Astrocyte of the hippocampus (primary cell): Measurements from ENCODE around the gene C11orf21.
"Not testable (repeated sequence)": the region's sequence is repeated elsewhere in the genome, so short reads cannot be mapped to it uniquely, and the experiment has no call there.

Experiments used
- DNase-seq: peaks from one replicate; pipeline ENCODE4 v3.0.0; 2011; ENCODE audit warnings: low read depth, low spot score

Gene C11orf21

DNA sequence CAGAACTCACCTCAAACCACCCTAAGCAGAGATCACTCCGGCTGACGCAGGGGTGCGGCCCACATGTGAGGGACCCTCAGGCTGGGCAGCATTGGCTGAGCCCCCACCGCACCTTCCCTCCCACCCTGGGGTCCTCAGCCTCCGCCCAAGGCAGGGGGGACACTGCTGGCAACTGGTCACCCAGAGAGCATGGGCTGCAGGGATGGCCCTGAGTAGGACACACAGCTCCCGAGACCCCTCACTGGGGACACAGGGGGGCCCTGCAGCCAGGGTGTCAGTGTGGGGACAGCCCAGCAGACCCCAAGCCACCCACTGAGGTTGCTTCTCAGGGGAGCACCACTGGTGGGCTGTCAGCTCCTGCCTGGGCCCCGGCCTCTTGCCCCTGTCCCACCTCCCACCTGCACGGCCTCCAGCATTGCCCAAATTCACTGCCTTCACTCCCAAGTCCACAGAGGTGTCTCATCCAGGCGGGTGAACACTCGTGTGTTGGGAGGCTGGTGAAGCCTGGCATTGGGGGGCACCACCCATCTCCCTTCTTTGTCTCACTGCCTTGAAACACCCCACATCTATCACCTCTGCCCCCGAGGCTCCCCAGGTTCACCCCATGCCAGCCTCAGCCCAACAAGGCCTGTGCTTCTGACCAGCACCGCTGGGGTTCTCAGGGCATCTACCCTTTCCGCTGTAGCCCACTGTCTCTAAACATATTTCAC, 4.7 kb downstream of the C11orf21 start:
- DNase-seq = no peak

DNA sequence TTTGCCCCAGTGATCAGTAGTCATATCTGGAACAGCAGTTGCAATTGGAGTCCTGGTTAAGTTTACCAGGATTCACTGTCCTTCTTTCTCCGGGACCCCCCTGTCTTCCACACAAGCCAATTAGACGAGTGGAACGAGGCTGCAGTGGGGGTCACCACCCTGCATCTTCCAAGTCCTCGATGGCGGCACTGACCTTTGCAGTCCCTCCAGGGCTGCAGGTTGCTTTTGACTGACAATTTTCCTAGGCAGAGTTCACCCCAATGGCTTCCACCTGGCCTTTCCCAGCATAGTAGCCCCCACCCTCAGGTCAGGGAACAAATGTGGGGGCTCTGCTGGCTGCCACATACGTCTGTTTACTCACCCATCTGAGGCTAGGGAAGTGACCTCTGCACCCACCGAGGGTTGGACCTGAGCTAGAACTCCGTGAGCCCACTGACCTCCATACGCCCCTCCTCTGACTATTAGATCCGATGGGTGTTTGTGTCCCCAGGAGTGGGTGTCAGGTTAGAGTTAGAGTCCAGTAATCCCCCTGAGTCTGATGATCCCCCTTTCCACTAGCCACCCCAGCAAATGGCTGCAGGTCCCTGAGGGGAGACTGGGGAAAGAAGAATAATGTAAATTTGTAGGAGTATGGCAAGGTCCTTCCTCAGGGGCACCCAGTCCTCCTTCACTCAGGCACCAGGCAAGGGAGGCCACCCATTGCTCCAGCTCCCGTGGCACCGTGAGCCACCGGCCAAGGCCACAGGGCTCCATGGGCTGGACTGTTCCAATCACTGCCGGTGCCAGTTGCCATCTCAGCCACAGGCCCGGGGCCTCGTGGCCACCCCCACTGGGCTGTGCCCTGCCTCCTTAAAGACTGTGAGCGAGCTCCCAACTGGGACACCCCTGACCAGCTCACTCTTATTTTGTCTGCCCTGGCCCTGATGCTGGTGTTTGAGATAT, 5.5 kb downstream of the C11orf21 start:
- no peak for DNase-seq

DNA sequence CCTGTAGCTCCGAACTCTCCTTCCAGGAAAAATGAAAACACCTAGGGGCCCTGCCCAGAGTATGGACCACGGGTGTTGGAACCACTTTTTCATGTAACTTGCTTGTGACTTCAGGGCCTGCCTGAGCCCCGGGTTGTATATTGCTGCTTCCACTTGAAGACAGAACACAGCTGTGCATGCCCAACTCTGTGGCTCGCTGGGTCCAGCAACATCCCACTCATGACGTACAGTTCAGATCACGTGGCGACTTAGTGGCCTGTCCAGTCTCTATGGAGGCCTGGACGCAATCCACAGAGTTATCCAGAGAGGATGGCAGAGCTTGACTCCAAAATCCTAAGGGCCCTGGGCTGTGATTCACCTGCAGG, 6.8 kb downstream of the C11orf21 start:
- DNase-seq = no peak

DNA sequence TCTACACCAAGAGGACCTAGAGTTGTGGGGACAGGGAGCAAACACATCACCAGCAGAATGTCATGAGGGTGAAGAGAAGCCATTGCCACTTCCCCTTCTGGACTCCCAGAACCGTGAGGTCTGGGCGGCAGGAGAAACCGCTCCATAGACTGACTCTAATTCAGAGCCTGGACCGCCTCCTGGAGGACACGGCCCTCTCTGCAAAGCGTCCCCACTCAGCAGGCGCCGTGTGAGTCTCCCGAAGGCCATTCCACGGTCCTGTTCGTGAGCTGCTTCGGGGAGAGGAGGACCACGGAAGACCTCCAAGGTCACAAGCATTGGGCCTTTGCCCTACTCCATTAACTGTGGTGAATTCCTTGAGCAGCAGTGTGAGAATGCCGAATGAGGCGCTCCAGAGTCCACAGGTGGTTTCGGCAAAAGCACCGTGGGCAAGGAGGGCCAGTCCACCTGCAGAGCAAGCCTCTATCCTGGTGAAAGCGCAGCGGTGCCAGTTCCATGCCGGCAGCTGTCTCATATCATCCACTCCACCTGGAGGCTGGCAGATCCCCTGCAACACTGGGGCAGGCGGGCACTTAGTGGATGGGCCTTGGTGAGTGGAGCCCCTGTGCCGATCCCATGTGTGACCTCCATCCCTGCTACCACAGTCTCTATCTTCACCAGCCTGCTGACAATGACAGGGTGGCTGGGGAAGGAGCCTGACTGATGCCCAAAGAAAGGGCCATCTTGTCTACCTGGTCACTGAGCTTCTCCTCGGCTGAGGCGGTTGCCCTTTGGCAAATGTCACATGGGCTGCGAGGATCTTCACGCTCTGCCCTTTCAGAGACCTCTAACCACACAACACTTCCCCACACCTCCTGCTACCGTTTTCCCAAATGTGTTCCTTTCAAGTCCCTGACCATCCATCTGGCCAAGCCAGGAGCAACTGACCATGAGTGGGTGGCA, 7.5 kb downstream of the C11orf21 start:
- no peak for DNase-seq

- DNase-seq = no peak
These were observed 8.2 kb downstream of the C11orf21 start for GRCh38 chr11:2293531-2293971.

- DNase-seq = no peak
These were observed 11.3 kb downstream of the C11orf21 start for GRCh38 chr11:2290351-2290841.

- no peak for DNase-seq
These were observed 11.9 kb downstream of the C11orf21 start for GRCh38 chr11:2289859-2290258.

GRCh38 chr11:2289350-2289749, 12.4 kb downstream of the C11orf21 start:
- DNase-seq = no peak

GRCh38 chr11:2287091-2287490, 14.6 kb downstream of the C11orf21 start:
- no peak for DNase-seq

- DNase-seq = not testable (repeated sequence)
These were observed 15.4 kb downstream of the C11orf21 start for GRCh38 chr11:2286350-2286749.

DNA sequence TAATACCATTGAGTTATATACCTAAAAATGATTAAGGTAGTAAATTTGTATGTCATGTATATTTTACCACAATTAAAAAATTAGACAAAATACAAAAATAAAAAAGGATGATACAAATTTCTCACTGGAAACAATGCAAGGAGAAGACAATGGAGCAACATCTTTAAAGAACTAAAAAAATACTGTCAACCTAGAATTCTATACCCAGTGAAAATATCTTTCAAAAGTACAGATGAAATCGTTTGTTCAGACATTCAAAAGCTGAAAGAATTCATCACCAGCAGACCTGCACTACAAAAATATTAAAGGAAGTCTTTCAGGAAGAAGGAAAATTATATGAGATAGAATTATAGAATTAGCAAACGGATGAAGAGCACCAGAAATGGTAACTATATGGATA, 21.5 kb downstream of the C11orf21 start:
- no peak for DNase-seq

- DNase-seq = no peak
These were observed 23.7 kb downstream of the C11orf21 start for GRCh38 chr11:2277933-2278523.

GRCh38 chr11:2277008-2277346, 24.7 kb downstream of the C11orf21 start:
- no peak for DNase-seq

GRCh38 chr11:2276280-2277007, 25.3 kb downstream of the C11orf21 start:
- DNase-seq = no peak

GRCh38 chr11:2275334-2276279, 26.1 kb downstream of the C11orf21 start:
- no peak for DNase-seq

GRCh38 chr11:2273771-2274170, 27.9 kb downstream of the C11orf21 start:
- no peak for DNase-seq

GRCh38 chr11:2273311-2273710, 28.4 kb downstream of the C11orf21 start:
- DNase-seq = no peak

DNA sequence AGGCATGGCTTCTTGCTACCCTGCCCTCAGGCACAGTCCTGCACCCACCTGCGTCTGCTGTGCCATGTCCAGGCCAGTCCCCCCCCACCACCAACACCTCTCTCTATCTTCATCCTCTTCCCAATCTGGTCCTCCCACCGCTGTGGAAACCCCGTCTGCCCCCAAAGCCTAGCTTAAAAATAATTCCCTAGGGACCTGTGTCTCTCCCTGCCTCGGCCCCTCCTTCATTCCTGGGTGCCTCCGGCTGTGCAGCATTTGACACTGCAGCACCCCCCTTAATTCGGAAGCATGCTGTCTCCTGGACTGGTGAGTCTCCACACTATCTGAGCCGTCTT, 28.8 kb downstream of the C11orf21 start:
- DNase-seq = no peak

DNA sequence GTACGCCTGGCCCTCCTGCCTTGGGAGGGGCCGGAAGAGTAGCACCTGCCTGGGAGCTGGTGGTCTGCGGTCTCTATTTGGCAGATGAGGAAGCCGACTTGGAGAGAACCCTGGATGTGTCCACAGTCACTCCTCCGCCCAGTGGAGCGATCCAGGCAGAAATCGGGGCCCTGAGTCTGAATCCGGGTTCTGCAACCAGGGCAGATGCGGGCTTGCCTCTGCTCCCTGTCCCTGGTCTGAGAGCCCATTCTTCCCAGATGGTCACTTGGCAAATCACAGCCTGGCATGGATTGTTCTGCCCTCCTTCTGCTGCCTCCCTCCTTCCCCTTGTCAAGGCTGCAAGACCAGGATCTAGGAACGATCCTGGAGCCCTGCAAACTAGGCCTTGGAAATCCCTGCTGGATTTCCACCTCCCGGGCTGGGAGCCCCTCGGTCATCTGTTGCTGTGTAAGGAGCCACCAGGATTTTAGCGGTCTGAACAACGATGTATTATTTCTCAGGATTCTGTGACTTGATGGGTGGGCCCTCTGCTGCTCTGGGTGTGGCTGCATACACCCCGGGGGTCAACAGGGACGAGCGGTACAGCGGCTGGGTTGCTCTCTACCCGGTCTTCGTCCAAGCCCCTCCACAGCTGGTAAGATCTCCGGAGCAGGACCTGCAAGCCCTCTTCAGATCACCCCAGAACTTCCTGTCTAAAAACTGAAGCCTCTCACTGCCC, 29.3 kb downstream of the C11orf21 start:
- DNase-seq = no peak
